Adrenal gland (tissue), 12 donors: ENCODE results near the gene C13orf42. TPM values are rescaled to one million over a fixed set of nuclear protein-coding genes. Genes with fewer than 3 reads are reported as not detected.

Experiments
- DNase-seq, 7 donors: peaks; one replicate each; pipeline ENCODE4 v3.0.0-alpha.2; 2019 to 2020
- H3K27ac ChIP-seq, 5 donors: fragments of 200-600 bp; sonication (generic) in 4 of 5; 1 replicate in 3 of 5; 2 replicates in 2 of 5; pipeline versions ENCODE4 v1.5.1 to v1.8.0; 2016 to 2020; ENCODE audit warnings: mild to moderate bottlenecking in 1 of 5
- H3K27me3 ChIP-seq: fragments of 200-600 bp; 2 replicates; pipeline ENCODE4 v1.8.0; 2021
- H3K36me3 ChIP-seq, 2 donors: fragments of 200-600 bp; replicated peaks in 1 of 2; 1 replicate in 1 of 2; 2 replicates in 1 of 2; pipeline versions ENCODE4 v1.5.1 to v1.8.0; 2018 to 2022
- H3K4me1 ChIP-seq, 2 donors: fragments of 200-600 bp; replicated peaks in 1 of 2; 1 replicate in 1 of 2; 2 replicates in 1 of 2; pipeline versions ENCODE4 v1.5.1 to v1.8.0; 2018 to 2021
- H3K4me3 ChIP-seq, 4 donors: fragments of 200-600 bp; sonication (generic) in 3 of 4; one replicate each; pipeline ENCODE4 v1.5.1; 2016 to 2018
- H3K9me3 ChIP-seq, 3 donors: fragments of 200-600 bp; sonication (generic) in 1 of 3; replicated peaks in 1 of 3; 1 replicate in 2 of 3; 2 replicates in 1 of 3; pipeline versions ENCODE4 v1.5.1 to v1.8.0; 2016 to 2021
- POLR2A ChIP-seq, 2 donors: fragments of 450-650 bp; IDR thresholded peaks; one replicate each; pipeline ENCODE4 v1.6.1; 2017; ENCODE audit warnings: antibody characterized with exemption in 2 of 2, mild to moderate bottlenecking in 2 of 2, moderate library complexity in 1 of 2
- WGBS, 4 donors: extraction: QIAGEN DNeasy Blood & Tissue Kit in 2 of 4; methylation state at CpG; one replicate each; pipeline versions ENCODE4 v1.1.5 to v1.1.7; 2013 to 2017; 5-methylcytosine and 5-hydroxymethylcytosine counted together
- intact Hi-C, 2 donors: fragments of 100-400 bp; cut with DNase I; formaldehyde crosslinking; loops; one replicate each; pipeline versions ENCODE4 v1.14.1 to v1.15.0; 2022 to 2023
- polyA plus RNA-seq, 3 donors: library from polyadenylated mRNA; stranded (reverse); fragments of 200-250 nt in 2 of 3; fragments of 350-450 nt in 1 of 3; fragmentation: Illumina TruSeq in 1 of 3; extraction: RNeasy Lipid Tissue Mini Kit (QIAGEN cat#74804) in 1 of 3; gene quantifications; one replicate each; pipeline ENCODE4 v1.2.3, GENCODE V29; 2013 to 2014
- total RNA-seq, 9 donors: library from RNA; depleted of rRNA in 4 of 9; stranded (reverse); fragments of >200 nt in 4 of 9; fragments of 120-200 nt in 1 of 9; fragmentation: NEBNext Ultra II Directional in 1 of 9; extraction: Animal tissue kit (Norgen Biotek cat#: 25700) in 1 of 9; gene quantifications; one replicate each; pipeline versions ENCODE4 v1.1.0 to v1.2.4, GENCODE V29; 2013 to 2023
- TF ChIP-seq, protein P1 (sequence below), 6 experiments: fragments of 450-650 bp in 4 of 6; fragments of 200-600 bp in 2 of 6; sonication (generic) in 1 of 6; IDR thresholded peaks; 1 replicate in 5 of 6; 2 replicates in 1 of 6; pipeline versions ENCODE4 v1.5.1 to v1.8.0; 2016 to 2021; ENCODE audit warnings: antibody characterized with exemption in 6 of 6, mild to moderate bottlenecking in 2 of 6, moderate library complexity in 1 of 6
- donor health status: healthy with polysubstance abuse.
- donor health status: Bipolar disorder and iron deficiency.
- donor health status: DM: yes; HTN: yes; CAD: no.
- donor health status: DM: no; HTN: no; CAD: no.
- donor health status: DM: no; HTN: no; CAD: no.
- donor health status: DM: yes; HTN: yes; CAD: no.

The C13orf42 gene
- total and polyA plus RNA-seq, 12 donors = not detected

DNA sequence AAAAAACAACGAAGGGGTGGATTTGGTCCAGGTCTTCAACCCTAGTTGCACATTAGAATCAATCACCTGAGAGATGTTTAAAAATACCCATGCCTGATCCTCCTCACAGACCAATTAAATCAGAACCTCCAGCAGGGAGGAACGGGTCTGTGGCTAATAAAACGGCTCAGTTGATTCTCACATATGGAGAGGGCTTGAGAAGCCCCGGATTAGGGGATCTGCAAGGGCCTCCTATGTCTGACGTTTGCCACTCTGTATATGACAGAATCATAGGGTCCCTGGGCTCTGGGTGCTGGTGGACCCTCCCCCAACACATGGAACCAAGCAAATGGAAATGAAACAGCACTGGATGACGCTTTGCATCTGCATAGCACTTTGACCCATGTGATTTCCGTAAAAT, 36.7 kb upstream of the C13orf42 start:
- H3K27me3 ChIP-seq = no peaks in the 10 kb centered on the region
- no peak for TF ChIP-seq POLR2A (IDR thresholded peaks at IDR 0.05)
- TF ChIP-seq, protein P1, sequence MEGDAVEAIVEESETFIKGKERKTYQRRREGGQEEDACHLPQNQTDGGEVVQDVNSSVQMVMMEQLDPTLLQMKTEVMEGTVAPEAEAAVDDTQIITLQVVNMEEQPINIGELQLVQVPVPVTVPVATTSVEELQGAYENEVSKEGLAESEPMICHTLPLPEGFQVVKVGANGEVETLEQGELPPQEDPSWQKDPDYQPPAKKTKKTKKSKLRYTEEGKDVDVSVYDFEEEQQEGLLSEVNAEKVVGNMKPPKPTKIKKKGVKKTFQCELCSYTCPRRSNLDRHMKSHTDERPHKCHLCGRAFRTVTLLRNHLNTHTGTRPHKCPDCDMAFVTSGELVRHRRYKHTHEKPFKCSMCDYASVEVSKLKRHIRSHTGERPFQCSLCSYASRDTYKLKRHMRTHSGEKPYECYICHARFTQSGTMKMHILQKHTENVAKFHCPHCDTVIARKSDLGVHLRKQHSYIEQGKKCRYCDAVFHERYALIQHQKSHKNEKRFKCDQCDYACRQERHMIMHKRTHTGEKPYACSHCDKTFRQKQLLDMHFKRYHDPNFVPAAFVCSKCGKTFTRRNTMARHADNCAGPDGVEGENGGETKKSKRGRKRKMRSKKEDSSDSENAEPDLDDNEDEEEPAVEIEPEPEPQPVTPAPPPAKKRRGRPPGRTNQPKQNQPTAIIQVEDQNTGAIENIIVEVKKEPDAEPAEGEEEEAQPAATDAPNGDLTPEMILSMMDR (IDR thresholded peaks at IDR 0.05) = no peak
- intact Hi-C loops = loop anchor here (5.0 kb wide), 1 partner anchor 140 kb away; no protein-coding TSS in a partner anchor
- 53 to 59% (median 56%) methylated on average over 7 of the region's 7 CpGs for WGBS, 4 donors
- H3K9me3 ChIP-seq = peaks cover 0 to 4% (median 0%) of the 10 kb centered on the region in 3 donors
- no peak for DNase-seq
- H3K4me3 ChIP-seq = no peak overlapping the region
- H3K4me1 ChIP-seq = no peaks in the 10 kb centered on the region
- no peaks in the 10 kb centered on the region for H3K36me3 ChIP-seq
- no peak overlapping the region for H3K27ac ChIP-seq

DNA sequence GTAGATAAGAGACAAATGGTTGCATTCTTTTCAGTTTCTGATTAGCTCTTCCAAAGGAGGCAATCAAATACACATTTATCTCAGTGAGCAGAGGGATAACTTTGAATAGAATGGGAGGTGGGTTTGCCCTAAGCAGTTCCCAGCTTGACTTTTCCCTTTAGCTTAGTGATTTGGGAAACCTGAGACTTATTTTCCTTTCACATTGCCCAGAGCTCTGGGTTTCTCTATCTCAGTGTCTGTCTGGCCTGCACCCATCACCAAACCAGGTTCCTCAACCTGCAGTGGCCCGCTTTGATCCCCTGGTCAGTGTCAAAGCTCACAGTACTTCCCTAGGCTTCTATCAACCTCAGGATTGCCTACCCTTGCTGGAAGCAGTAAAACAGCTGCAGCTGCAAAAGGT, 35.6 kb upstream of the C13orf42 start:
- H3K36me3 ChIP-seq = no peaks in the 10 kb centered on the region
- intact Hi-C loops = loop anchor here (5.0 kb wide), 1 partner anchor 141 kb away; no protein-coding TSS in a partner anchor
- no peak for DNase-seq
- H3K4me3 ChIP-seq = no peak overlapping the region
- H3K9me3 ChIP-seq = peaks cover 0 to 4% (median 0%) of the 10 kb centered on the region in 3 donors
- no peak overlapping the region for H3K27ac ChIP-seq
- no peaks in the 10 kb centered on the region for H3K27me3 ChIP-seq
- TF ChIP-seq POLR2A (IDR thresholded peaks at IDR 0.05) = no peak
- TF ChIP-seq, protein P1 (IDR thresholded peaks at IDR 0.05) = no peak
- 71 to 100% (median 90%) methylated on average over 1 of the region's 1 CpG for WGBS, 4 donors
- H3K4me1 ChIP-seq = no peaks in the 10 kb centered on the region

DNA sequence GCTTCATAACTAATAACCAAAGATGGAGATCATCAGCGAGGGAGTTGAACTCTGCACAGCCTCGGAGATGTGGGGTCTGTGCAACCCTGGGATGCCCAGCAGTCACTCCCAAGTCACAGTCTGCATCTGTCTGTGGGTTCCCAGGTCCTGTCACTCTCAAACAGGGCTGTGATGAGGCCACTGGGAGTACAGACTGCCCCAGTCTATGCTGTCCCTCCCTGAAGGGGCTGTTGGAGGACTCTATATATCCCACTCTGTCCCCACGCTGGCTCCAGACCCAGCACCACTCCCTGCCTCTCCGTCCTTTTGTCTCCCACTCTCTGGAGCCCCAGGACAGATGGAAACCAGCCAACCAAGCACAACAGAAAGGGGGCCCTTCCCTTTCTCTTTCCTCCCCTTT, 26.2 kb upstream of the C13orf42 start:
- no peaks in the 10 kb centered on the region for H3K4me1 ChIP-seq
- no peak for DNase-seq
- intact Hi-C loops = no loop called here
- H3K27ac ChIP-seq = no peak overlapping the region
- H3K27me3 ChIP-seq = no peaks in the 10 kb centered on the region
- no peaks in the 10 kb centered on the region for H3K36me3 ChIP-seq
- H3K9me3 ChIP-seq = no peaks in the 10 kb centered on the region
- 79 to 88% (median 85%) methylated on average over 4 of the region's 4 CpGs for WGBS, 4 donors
- H3K4me3 ChIP-seq = no peak overlapping the region
- TF ChIP-seq POLR2A (IDR thresholded peaks at IDR 0.05) = no peak
- TF ChIP-seq, protein P1 (IDR thresholded peaks at IDR 0.05) = no peak

DNA sequence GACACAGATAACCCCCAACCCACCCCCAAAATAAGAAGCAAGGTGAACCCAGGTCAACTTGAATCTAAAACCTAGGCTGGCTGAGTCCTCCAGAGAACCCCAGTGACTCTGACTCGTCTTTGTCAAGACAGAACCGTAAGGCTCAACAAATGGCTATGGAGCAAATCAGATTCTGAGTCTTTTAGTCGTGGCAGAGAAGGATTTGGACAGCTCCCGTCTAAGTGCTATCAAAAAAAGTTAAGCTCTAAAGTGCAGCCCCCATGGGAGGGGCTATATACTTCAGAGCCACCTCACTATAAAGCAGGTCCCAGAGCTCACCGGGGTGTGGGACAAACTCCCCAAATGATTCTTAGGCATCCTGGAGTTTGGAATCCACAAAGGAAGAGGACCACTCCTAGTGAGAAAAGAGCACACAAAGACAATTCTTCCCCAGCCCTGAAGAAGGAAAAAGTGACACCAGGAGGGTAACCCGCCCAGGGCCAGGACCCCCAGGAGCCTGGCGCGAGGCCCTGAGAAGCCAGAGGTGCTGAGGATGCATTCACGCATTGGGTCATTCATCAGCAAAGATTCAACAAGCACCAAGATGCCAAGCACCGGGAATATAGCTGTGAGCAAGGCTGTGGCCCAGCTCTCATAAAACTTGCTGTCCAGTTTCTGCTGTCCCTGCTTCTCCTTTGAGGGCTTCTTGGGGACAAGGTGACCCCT, 25.4 kb upstream of the C13orf42 start:
- TF ChIP-seq, protein P1 (IDR thresholded peaks at IDR 0.05) = no peak
- TF ChIP-seq POLR2A (IDR thresholded peaks at IDR 0.05) = no peak
- WGBS, 4 donors = 71 to 90% (median 77%) methylated on average over 6 to 10 of the region's 10 CpGs
- Histone ChIP-seq H3K36me3 (no peaks in the 10 kb centered on the region), H3K4me3 (no peak overlapping the region), H3K4me1 (no peaks in the 10 kb centered on the region), H3K9me3 (no peaks in the 10 kb centered on the region), H3K27me3 (no peaks in the 10 kb centered on the region), H3K27ac (no peak overlapping the region)
- no peak for DNase-seq
- intact Hi-C loops = no loop called here
